Cardiac muscle cell (in vitro differentiated cells and primary cell): ENCODE results near the gene HUWE1. TPM values are rescaled to one million over a fixed set of nuclear protein-coding genes. Genes with fewer than 3 reads are reported as not detected.

Source experiments
- DNase-seq, 2 donors: peaks; one replicate each; pipeline versions ENCODE4 v3.0.0 to v3.0.0-alpha.2; 2010 to 2017; ENCODE audit warnings: low read depth in 1 of 2, low spot score in 1 of 2
- H3K27ac ChIP-seq: fragments of 200-600 bp; sonication (generic); 2 replicates; pipeline ENCODE4 v1.5.1; 2016
- H3K27me3 ChIP-seq: fragments of 200-600 bp; sonication (generic); 2 replicates; pipeline ENCODE4 v1.6.0; 2016; ENCODE audit warnings: control low read depth
- H3K36me3 ChIP-seq: fragments of 200-600 bp; sonication (generic); 2 replicates; pipeline ENCODE4 v1.5.1; 2016; ENCODE audit warnings: control low read depth
- H3K4me1 ChIP-seq: fragments of 200-600 bp; sonication (generic); 2 replicates; pipeline ENCODE4 v1.8.1; 2017; ENCODE audit warnings: low read depth, mild to moderate bottlenecking, mixed run types
- H3K4me3 ChIP-seq: fragments of 200-600 bp; sonication (generic); 2 replicates; pipeline ENCODE4 v1.5.1; 2016; ENCODE audit warnings: mild to moderate bottlenecking
- H3K9me3 ChIP-seq: fragments of 200-600 bp; sonication (generic); 2 replicates; pipeline ENCODE4 v1.5.1; 2017; ENCODE audit warnings: low read depth, mild to moderate bottlenecking, control low read depth
- CTCF ChIP-seq: IDR thresholded peaks from 2 replicates; pipeline ENCODE4 v1.5.1; 2012; ENCODE audit warnings: low read depth, mild to moderate bottlenecking, low read length
- polyA plus RNA-seq: library from polyadenylated mRNA; unstranded; fragments of >200 nt; fragmentation: Nextera tagmentation; extraction: Ambion mirVana; gene quantifications from 2 replicates; pipeline ENCODE4 v1.2.1, GENCODE V29; 2016
- total RNA-seq: library from RNA; depleted of rRNA; stranded (reverse); fragments of >200 nt; gene quantifications from 2 replicates; pipeline ENCODE4 v1.2.3, GENCODE V29; 2016

Gene HUWE1
- total and polyA plus RNA-seq, 2 experiments from 2014 or later: 56.0 to 163 TPM

- H3K27ac ChIP-seq: no peak overlapping the region
- no peak overlapping the region for H3K4me3 ChIP-seq
- H3K9me3 ChIP-seq: no peaks in the 10 kb centered on the region
- H3K27me3 ChIP-seq: no peaks in the 10 kb centered on the region
- H3K36me3 ChIP-seq: no peaks in the 10 kb centered on the region
- DNase-seq: no peak
- no peak for TF ChIP-seq CTCF
- H3K4me1 ChIP-seq: no peaks in the 10 kb centered on the region
Measured at GRCh38 chrX:53659039-53659438, 27.5 kb downstream of the HUWE1 start.

- H3K36me3 ChIP-seq: peaks cover 10% of the 10 kb centered on the region
- H3K4me1 ChIP-seq: no peaks in the 10 kb centered on the region
- no peak overlapping the region for H3K4me3 ChIP-seq
- H3K27me3 ChIP-seq: no peaks in the 10 kb centered on the region
- no peaks in the 10 kb centered on the region for H3K9me3 ChIP-seq
- no peak for TF ChIP-seq CTCF
- DNase-seq: no peak
- H3K27ac ChIP-seq: no peak overlapping the region
Measured at GRCh38 chrX:53656845-53657244, 29.7 kb downstream of the HUWE1 start.

- Histone ChIP-seq H3K9me3 (no peaks in the 10 kb centered on the region), H3K27me3 (no peaks in the 10 kb centered on the region), H3K4me1 (no peaks in the 10 kb centered on the region), H3K27ac (no peak overlapping the region), H3K36me3 (peaks cover 18% of the 10 kb centered on the region), H3K4me3 (no peak overlapping the region)
- no peak for TF ChIP-seq CTCF
- DNase-seq: peak in 1 of 2 donors; percentile 29
Measured at GRCh38 chrX:53654376-53654775, 32.1 kb downstream of the HUWE1 start.

- Histone ChIP-seq H3K27ac (no peak overlapping the region), H3K4me1 (no peaks in the 10 kb centered on the region), H3K36me3 (peaks cover 46% of the 10 kb centered on the region), H3K9me3 (no peaks in the 10 kb centered on the region), H3K4me3 (no peak overlapping the region), H3K27me3 (no peaks in the 10 kb centered on the region)
- TF ChIP-seq CTCF: no peak
- no peak for DNase-seq
Measured at GRCh38 chrX:53644751-53645150, 41.8 kb downstream of the HUWE1 start.

- H3K27ac ChIP-seq: no peak overlapping the region
- H3K4me1 ChIP-seq: no peaks in the 10 kb centered on the region
- peaks cover 47% of the 10 kb centered on the region for H3K36me3 ChIP-seq
- DNase-seq: no peak
- no peaks in the 10 kb centered on the region for H3K27me3 ChIP-seq
- TF ChIP-seq CTCF: no peak
- no peak overlapping the region for H3K4me3 ChIP-seq
- no peaks in the 10 kb centered on the region for H3K9me3 ChIP-seq
Measured at GRCh38 chrX:53642337-53642736, 44.2 kb downstream of the HUWE1 start.

- no peaks in the 10 kb centered on the region for H3K27me3 ChIP-seq
- DNase-seq: no peak
- H3K36me3 ChIP-seq: peaks cover 26% of the 10 kb centered on the region
- no peak overlapping the region for H3K27ac ChIP-seq
- H3K4me3 ChIP-seq: no peak overlapping the region
- H3K9me3 ChIP-seq: no peaks in the 10 kb centered on the region
- TF ChIP-seq CTCF: no peak
- H3K4me1 ChIP-seq: no peaks in the 10 kb centered on the region
Measured at GRCh38 chrX:53639257-53639656, 47.3 kb downstream of the HUWE1 start.
